ENCODE measurements around the gene CHD5. TPM values are rescaled to one million over a fixed set of nuclear protein-coding genes. Genes with fewer than 3 reads are reported as not detected.

CHD5 gene
- total and polyA plus RNA-seq, 2 of the 4 experiments (the other 2 are of a cell fraction), result under 0.01 to 0.09 TPM

- Histone ChIP-seq H3K4ac (ENCODE audit: low read depth, low read length) (no peak overlapping the region), H2BK20ac (ENCODE audit: low read depth, low read length) (no peak overlapping the region), H3K23ac (ENCODE audit: low read depth, low read length) (no peak overlapping the region), H3K79me1 (ENCODE audit: low read depth in 1 of 2, low read length in 2 of 2) (no peaks in the 10 kb centered on the region), H4K20me1 (ENCODE audit: insufficient read depth, low read length) (peaks cover 3% of the 10 kb centered on the region; the same call in 1 of the 2 replicates), H3K14ac (replicated peaks; ENCODE audit: low read depth, low read length) (no peak overlapping the region), H3K9ac (ENCODE audit: low read depth, low read length) (no peak overlapping the region), H3K9me3 (ENCODE audit: control insufficient read depth, insufficient read depth, low read length) (no peaks in the 10 kb centered on the region), H2AK9ac (replicated peaks; ENCODE audit: low read depth, low read length, poor library complexity) (peak overlapping the region; percentile 65), H4K5ac (ENCODE audit: low read depth, low read length) (no peak overlapping the region), H3K56ac (ENCODE audit: extremely low read depth, insufficient read depth, low read length) (no peak overlapping the region), H3K27me3 (ENCODE audit: control insufficient read depth, insufficient read depth, low read length) (peaks cover 37% of the 10 kb centered on the region; the same call in 1 of the 2 replicates), H3K4me3 (ENCODE audit: insufficient read depth, low read depth, low read length) (no peak overlapping the region), H3K9me1 (ENCODE audit: insufficient read depth, low read length) (no peaks in the 10 kb centered on the region), H2BK120ac (ENCODE audit: low read depth, low read length) (no peak overlapping the region), H3K4me1 (ENCODE audit: control insufficient read depth, insufficient read depth, low read length) (no peaks in the 10 kb centered on the region), H2AK5ac (ENCODE audit: low read depth, low read length) (no peak overlapping the region), H2AFZ (replicated peaks; ENCODE audit: low read length, poor library complexity) (no peak overlapping the region), H2BK5ac (ENCODE audit: low read depth, low read length, poor library complexity, severe bottlenecking) (no peak overlapping the region), H4K8ac (ENCODE audit: low read depth in 2 of 2, low read length in 2 of 2) (no peak overlapping the region), H2BK15ac (ENCODE audit: low read depth, low read length) (no peak overlapping the region), H3K27ac (ENCODE audit: insufficient read depth, low read length) (no peak overlapping the region), H3K18ac (ENCODE audit: low read depth, low read length) (no peak overlapping the region), H3K4me2 (ENCODE audit: low read depth, low read length) (no peak overlapping the region), H3K36me3 (ENCODE audit: control insufficient read depth, insufficient read depth, low read length) (no peaks in the 10 kb centered on the region), H4K91ac (ENCODE audit: insufficient read depth, low read depth, low read length) (no peak overlapping the region)
- BruUV-seq (replicated peaks), result no TSS peak
- ChIA-PET POLR2A (ENCODE audit: unreplicated experiment) (no interaction called here), CTCF (no interaction called here)
- dilution Hi-C loops (cut with HindIII; ENCODE audit: low sequenced_read_pairs, unreplicated experiment) (no loop called here), in situ Hi-C loops (cut with MboI; ENCODE audit: low sequenced_read_pairs) (no loop called here), intact Hi-C loops (cut with micrococcal nuclease) (no loop called here)
- 54% methylated on average over 8 of the region's 13 CpGs; no CpG with 5 or more reads in 1 of the 2 experiments for WGBS, 2 experiments (ENCODE audit: extremely low coverage in 2 of 2, insufficient read length in 1 of 2)
- ATAC-seq (ENCODE audit: low read depth) (no peak), DNase-seq (no peak)
- TF ChIP-seq CHD1 (IDR thresholded peaks at IDR 0.05; ENCODE audit: low read depth, low read length), result no peak
- TF ChIP-seq NFE2L2 (IDR thresholded peaks at IDR 0.05; ENCODE audit: low read depth, low read length), result no peak
- TF ChIP-seq USF2 (IDR thresholded peaks at IDR 0.05; ENCODE audit: low read depth, low read length), result no peak
- TF ChIP-seq POLR2A (IDR thresholded peaks at IDR 0.05; ENCODE audit: low read depth, low read length), result no peak
- no peak for TF ChIP-seq RAD21 (IDR thresholded peaks at IDR 0.05; ENCODE audit: low read length)
Observed at GRCh38 chr1:6162773-6163172, 17.3 kb downstream of the CHD5 start.

Measured in IMR-90 (cell line).